Measurements from ENCODE around the gene VAMP4. TPM values are rescaled to one million over a fixed set of nuclear protein-coding genes. Genes with fewer than 3 reads are reported as not detected.

Gene VAMP4
- total and polyA plus RNA-seq, 8 donors, result 14.7 to 19.4 (median 18.5) TPM

- H3K4me1 ChIP-seq, result no peaks in the 10 kb centered on the region
- no peaks in the 10 kb centered on the region for H3K9me3 ChIP-seq
- no peak for ATAC-seq
- H3K27me3 ChIP-seq, result no peaks in the 10 kb centered on the region
- intact Hi-C loops (cut with DNase I), result no loop called here
- no peak for DNase-seq
- TF ChIP-seq CTCF (IDR thresholded peaks at IDR 0.05), result no peak
- peak overlapping the region in 1 of 2 donors; percentile 6 for H3K27ac ChIP-seq
- H3K4me3 ChIP-seq, result no peak overlapping the region
- H3K36me3 ChIP-seq, result no peaks in the 10 kb centered on the region
Observed at GRCh38 chr1:171753685-171754352, 12.0 kb upstream of the VAMP4 start.

GRCh38 chr1:171753182-171753581 lies 11.3 kb upstream of the VAMP4 start:
- H3K27me3 ChIP-seq, result no peaks in the 10 kb centered on the region
- H3K9me3 ChIP-seq, result no peaks in the 10 kb centered on the region
- H3K36me3 ChIP-seq, result no peaks in the 10 kb centered on the region
- intact Hi-C loops (cut with DNase I), result no loop called here
- no peaks in the 10 kb centered on the region for H3K4me1 ChIP-seq
- no peak overlapping the region for H3K4me3 ChIP-seq
- H3K27ac ChIP-seq, result no peak overlapping the region
- no peak for DNase-seq
- no peak for TF ChIP-seq CTCF (IDR thresholded peaks at IDR 0.05)
- no peak for ATAC-seq

DNA sequence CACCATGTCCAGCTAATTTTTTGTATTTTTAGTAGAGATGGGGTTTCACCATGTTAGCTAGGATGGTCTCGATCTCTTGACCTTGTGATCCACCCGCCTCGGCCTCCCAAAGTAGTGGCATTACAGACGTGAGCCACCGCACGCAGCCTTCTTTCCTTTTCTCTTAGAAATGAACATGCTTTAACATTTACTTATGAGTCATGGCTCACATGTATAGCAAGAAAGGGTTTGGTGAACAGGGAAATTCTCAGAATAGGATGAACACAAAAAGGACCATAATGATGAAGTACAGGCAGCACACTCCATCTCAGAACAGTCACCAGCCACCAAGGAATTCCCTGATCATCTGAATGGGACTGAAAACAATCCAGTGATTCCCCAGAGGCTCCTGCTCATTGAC lies 9.4 kb upstream of the VAMP4 start:
- no peaks in the 10 kb centered on the region for H3K9me3 ChIP-seq
- no peaks in the 10 kb centered on the region for H3K4me1 ChIP-seq
- no peak for TF ChIP-seq CTCF (IDR thresholded peaks at IDR 0.05)
- intact Hi-C loops (cut with DNase I), result no loop called here
- no peak for ATAC-seq
- no peaks in the 10 kb centered on the region for H3K27me3 ChIP-seq
- no peak for DNase-seq
- no peak overlapping the region for H3K4me3 ChIP-seq
- no peaks in the 10 kb centered on the region for H3K36me3 ChIP-seq
- H3K27ac ChIP-seq, result no peak overlapping the region

DNA sequence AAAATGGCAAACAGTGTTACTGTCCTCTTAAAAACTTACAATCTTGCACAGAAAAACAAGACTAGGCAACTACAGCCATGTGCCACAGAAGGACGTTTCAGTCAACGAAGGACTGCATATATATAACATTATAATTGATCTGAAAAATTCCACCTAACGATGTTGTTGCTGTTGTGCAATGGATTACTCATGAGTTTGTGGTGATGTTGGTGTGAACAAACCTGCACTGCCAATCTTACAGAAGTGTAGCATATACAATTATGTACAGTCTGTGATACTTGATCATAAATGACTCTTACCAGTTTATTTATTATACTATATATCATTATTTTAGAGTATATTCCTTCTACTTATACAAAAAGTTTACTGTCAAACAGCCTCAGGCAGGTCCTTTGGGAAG lies 6.8 kb upstream of the VAMP4 start:
- no peaks in the 10 kb centered on the region for H3K9me3 ChIP-seq
- intact Hi-C loops (cut with DNase I), result no loop called here
- no peak for DNase-seq

DNA sequence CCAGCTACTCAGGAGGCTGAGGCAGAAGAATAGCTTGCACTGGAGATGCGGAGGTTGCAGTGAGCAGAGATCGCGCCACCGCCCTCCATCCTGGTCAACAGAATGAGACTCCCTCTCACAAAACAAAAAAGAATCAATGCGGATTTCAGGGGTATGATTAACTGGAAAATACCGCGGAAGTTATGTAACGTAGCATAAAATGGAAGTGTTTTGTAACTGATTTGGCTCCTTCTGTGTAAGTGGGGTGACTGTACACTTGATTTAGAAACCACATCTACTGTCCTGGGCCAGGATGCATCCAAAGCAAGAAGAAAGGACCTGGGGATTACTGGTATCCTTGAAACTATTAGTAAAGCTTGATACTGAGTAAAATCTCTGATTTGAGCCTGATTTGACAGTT lies 3.1 kb upstream of the VAMP4 start:
- intact Hi-C loops (cut with DNase I), result no loop called here
- H3K36me3 ChIP-seq, result no peaks in the 10 kb centered on the region
- DNase-seq, result no peak
- TF ChIP-seq CTCF (IDR thresholded peaks at IDR 0.05), result no peak
- peaks cover 10 to 41% of the 10 kb centered on the region in 2 donors for H3K4me1 ChIP-seq
- H3K4me3 ChIP-seq, result no peak overlapping the region
- H3K27me3 ChIP-seq, result no peaks in the 10 kb centered on the region
- no peak for ATAC-seq
- peak overlapping the region in 1 of 2 donors; percentile 49 for H3K27ac ChIP-seq
- no peaks in the 10 kb centered on the region for H3K9me3 ChIP-seq

More for the DNA sequence above, 6.8 kb upstream of the VAMP4 start:
- H3K27ac ChIP-seq, result no peak overlapping the region
- H3K36me3 ChIP-seq, result no peaks in the 10 kb centered on the region
- H3K4me3 ChIP-seq, result no peak overlapping the region
- H3K4me1 ChIP-seq, result peaks cover 0 to 16% of the 10 kb centered on the region in 2 donors
- no peaks in the 10 kb centered on the region for H3K27me3 ChIP-seq
- no peak for ATAC-seq
- no peak for TF ChIP-seq CTCF (IDR thresholded peaks at IDR 0.05)

Data from left lung (tissue), 10 donors.